HepG2 (cell line): ENCODE data around the gene B9D2. TPM values are rescaled to one million over a fixed set of nuclear protein-coding genes. Genes with fewer than 3 reads are reported as not detected.

Source experiments
- ARNT ChIP-seq: fragments of 450-650 bp; IDR thresholded peaks from 2 replicates; pipeline ENCODE4 v1.6.1; 2017
- ELF1 ChIP-seq: sonication (generic); formaldehyde crosslinking; IDR thresholded peaks from 2 replicates; pipeline ENCODE4 v1.4.0; 2020; ENCODE audit warnings: missing genetic modification reagents
- ERF ChIP-seq: IDR thresholded peaks from 2 replicates; pipeline ENCODE4 v1.6.1; 2018; ENCODE audit warnings: missing biosample characterization, missing genetic modification reagents
- FOXO4 ChIP-seq: sonication (generic); formaldehyde crosslinking; conservative IDR thresholded peaks from 2 replicates; pipeline ENCODE4 v1.8.1; 2023; ENCODE audit warnings: missing genetic modification reagents
- HINFP ChIP-seq: sonication (generic); formaldehyde crosslinking; IDR thresholded peaks from 2 replicates; pipeline ENCODE4 v1.4.0; 2020; ENCODE audit warnings: low read depth, mild to moderate bottlenecking, missing genetic modification reagents
- HMG20A ChIP-seq: IDR thresholded peaks from 2 replicates; pipeline ENCODE4 v1.6.1; 2016; ENCODE audit warnings: borderline replicate concordance
- HNF1B ChIP-seq: sonication (generic); formaldehyde crosslinking; IDR thresholded peaks from 2 replicates; pipeline ENCODE4 v1.5.1; 2020; ENCODE audit warnings: mild to moderate bottlenecking, moderate library complexity, missing genetic modification reagents
- MAFG ChIP-seq: sonication (generic); formaldehyde crosslinking; IDR thresholded peaks from 2 replicates; pipeline ENCODE4 v1.5.1; 2020; ENCODE audit warnings: mild to moderate bottlenecking, missing genetic modification reagents
- RBM22 ChIP-seq: fragments of 200-400 bp; formaldehyde crosslinking; optimal IDR thresholded peaks from 2 replicates; pipeline ENCODE3; 2017; ENCODE audit warnings: mild to moderate bottlenecking, low read length, moderate library complexity
- RFXANK ChIP-seq: IDR thresholded peaks from 2 replicates; pipeline ENCODE4 v1.6.1; 2016
- SRSF1 ChIP-seq: fragments of 200-400 bp; formaldehyde crosslinking; optimal IDR thresholded peaks from 2 replicates; pipeline ENCODE3; 2017; ENCODE audit warnings: mild to moderate bottlenecking, low read depth, low read length, moderate library complexity
- SUZ12 ChIP-seq: fragments of 150-350 bp; IDR thresholded peaks from 2 replicates; pipeline ENCODE4 v1.6.1; 2014; ENCODE audit warnings: low read depth, low read length
- TBX2 ChIP-seq: sonication (generic); formaldehyde crosslinking; IDR thresholded peaks from 2 replicates; pipeline ENCODE4 v1.5.0; 2020; ENCODE audit warnings: missing genetic modification reagents, mild to moderate bottlenecking, borderline replicate concordance
- TEAD3 ChIP-seq: optimal IDR thresholded peaks from 2 replicates; pipeline ENCODE3; 2016; ENCODE audit warnings: borderline replicate concordance
- TFAP4 ChIP-seq: sonication (generic); IDR thresholded peaks from 2 replicates; pipeline ENCODE4 v1.6.1; 2016; ENCODE audit warnings: low read depth, borderline replicate concordance
- TSC22D2 ChIP-seq: sonication (generic); formaldehyde crosslinking; IDR thresholded peaks from 2 replicates; pipeline ENCODE4 v1.5.1; 2020; ENCODE audit warnings: missing genetic modification reagents, mild to moderate bottlenecking, borderline replicate concordance
- YEATS4 ChIP-seq: sonication (generic); formaldehyde crosslinking; IDR thresholded peaks from 2 replicates; pipeline ENCODE4 v1.4.0; 2020; ENCODE audit warnings: missing genetic modification reagents, borderline replicate concordance
- ZNF543 ChIP-seq: sonication (generic); formaldehyde crosslinking; IDR thresholded peaks from 2 replicates; pipeline ENCODE4 v1.4.0; 2020; ENCODE audit warnings: mild to moderate bottlenecking, missing genetic modification reagents
- ZNF564 ChIP-seq: sonication (generic); formaldehyde crosslinking; IDR thresholded peaks from 2 replicates; pipeline ENCODE4 v1.8.1; 2023; ENCODE audit warnings: mild to moderate bottlenecking, missing genetic modification reagents
- ZNF597 ChIP-seq: sonication (generic); formaldehyde crosslinking; IDR thresholded peaks from 2 replicates; pipeline ENCODE4 v1.5.0; 2020; ENCODE audit warnings: missing genetic modification reagents
- ZNF710 ChIP-seq: sonication (generic); formaldehyde crosslinking; IDR thresholded peaks from 2 replicates; pipeline ENCODE4 v1.5.0; 2020; ENCODE audit warnings: mild to moderate bottlenecking, missing genetic modification reagents, borderline replicate concordance
- ZNF768 ChIP-seq: sonication (generic); formaldehyde crosslinking; IDR thresholded peaks from 2 replicates; pipeline ENCODE4 v1.4.0; 2020; ENCODE audit warnings: missing genetic modification reagents
- ZSCAN30 ChIP-seq: sonication (generic); formaldehyde crosslinking; IDR thresholded peaks from 2 replicates; pipeline ENCODE4 v1.5.0; 2020; ENCODE audit warnings: mild to moderate bottlenecking, missing genetic modification reagents
- polyA plus RNA-seq, 8 experiments: library from polyadenylated mRNA; depleted of rRNA in 3 of 8; stranded (reverse) in 7 of 8; unstranded in 1 of 8; fragments of >200 nt; fragmentation: Illumina TruSeq in 4 of 8; extraction: Trizol in 4 of 8; gene quantifications; 2 replicates each; pipeline versions ENCODE4 v1.2.1 to v1.2.3, GENCODE V29; 2011 to 2016; ENCODE audit warnings: low read depth in 4 of 8, missing spikeins in 1 of 8, mixed read lengths in 1 of 8; ENCODE audit not compliant: insufficient read depth in 1 of 8
- total RNA-seq, 5 experiments: library from RNA; depleted of rRNA; stranded (reverse); fragments of >200 nt; fragmentation: Illumina TruSeq; extraction: Trizol; gene quantifications; 2 replicates each; pipeline ENCODE4 v1.2.3, GENCODE V29; 2016; ENCODE audit warnings: low read depth in 1 of 5

B9D2 gene
- total and polyA plus RNA-seq, 2 of the 13 experiments (the other 11 are each of a cell fraction or from before 2014, with no cell fraction given): 3.1 to 4.4 TPM

- TF ChIP-seq HINFP (CRISPR knock-in tag): no peak
- TF ChIP-seq TEAD3 (CRISPR knock-in tag): no peak
- no peak for TF ChIP-seq FOXO4 (CRISPR knock-in tag)
- TF ChIP-seq RFXANK: no peak
- no peak for TF ChIP-seq MAFG (CRISPR knock-in tag)
- no peak for TF ChIP-seq ZSCAN30
- no peak for TF ChIP-seq RBM22
- no peak for TF ChIP-seq ERF (CRISPR knock-in tag)
- peak; percentile 10; the same call in 1 of the 2 replicates for TF ChIP-seq ZNF543
- TF ChIP-seq ARNT: no peak
- no peak for TF ChIP-seq TSC22D2 (CRISPR knock-in tag)
- TF ChIP-seq ZNF710 (CRISPR knock-in tag): no peak
- peak; percentile 66 for TF ChIP-seq SRSF1
- TF ChIP-seq TBX2 (CRISPR knock-in tag): peak; percentile 65; the same call in 1 of the 2 replicates
- no peak for TF ChIP-seq HNF1B
- TF ChIP-seq SUZ12: no peak
- no peak for TF ChIP-seq HMG20A (CRISPR knock-in tag)
- peak; percentile 58; the same call in 1 of the 2 replicates for TF ChIP-seq YEATS4 (CRISPR knock-in tag)
- no peak for TF ChIP-seq TFAP4
- no peak for TF ChIP-seq ELF1 (CRISPR knock-in tag)
- TF ChIP-seq ZNF597 (CRISPR knock-in tag): no peak
- TF ChIP-seq ZNF768 (CRISPR knock-in tag): no peak
- TF ChIP-seq ZNF564 (CRISPR knock-in tag): no peak
Measured at GRCh38 chr19:41376241-41376997, 12.5 kb upstream of the B9D2 start, which contains the start of gene TMEM91 (continued).
